ENCODE data around the gene ATP1B3. TPM values are rescaled to one million over a fixed set of nuclear protein-coding genes. Genes with fewer than 3 reads are reported as not detected.
"Not testable (repeated sequence)": the region's sequence is repeated elsewhere in the genome, so short reads cannot be mapped to it uniquely, and the experiment has no call there.

The ATP1B3 gene
- total RNA-seq, 4 donors from 2014 or later = 120 to 161 (median 140) TPM

- H3K4me3 ChIP-seq (ENCODE audit: low read depth, poor library complexity, severe bottlenecking) = no peak overlapping the region
- intact Hi-C loops (cut with DNase I; ENCODE audit: low total_unique reads) = no loop called here
- DNase-seq (ENCODE audit: low spot score in 2 of 2) = no peak
- whole genome bisulfite sequencing, 2 donors = 23 to 33% methylated on average over 3 of the region's 3 CpGs
- TF ChIP-seq POLR2A (IDR thresholded peaks at IDR 0.05) = no peak
- TF ChIP-seq CTCF (IDR thresholded peaks at IDR 0.05) = no peak
These were observed 84.3 kb downstream of the ATP1B3 start for GRCh38 chr3:141960731-141961130.

GRCh38 chr3:141963301-141963700 is 86.9 kb downstream of the ATP1B3 start:
- intact Hi-C loops (cut with DNase I; ENCODE audit: low total_unique reads) = no loop called here
- TF ChIP-seq POLR2A (IDR thresholded peaks at IDR 0.05) (no peak), CTCF (IDR thresholded peaks at IDR 0.05) (no peak)
- DNase-seq (ENCODE audit: low spot score in 2 of 2) = no peak
- WGBS, 2 donors = 81 to 89% methylated on average over 4 of the region's 4 CpGs
- no peak overlapping the region for H3K4me3 ChIP-seq (ENCODE audit: low read depth, poor library complexity, severe bottlenecking)

GRCh38 chr3:141965471-141965870 is 89.0 kb downstream of the ATP1B3 start:
- H3K4me3 ChIP-seq (ENCODE audit: low read depth, poor library complexity, severe bottlenecking) = no peak overlapping the region
- 81 to 92% methylated on average over 1 of the region's 1 CpG for WGBS, 2 donors
- no peak for TF ChIP-seq CTCF (IDR thresholded peaks at IDR 0.05)
- TF ChIP-seq POLR2A (IDR thresholded peaks at IDR 0.05) = no peak
- intact Hi-C loops (cut with DNase I; ENCODE audit: low total_unique reads) = no loop called here
- no peak for DNase-seq (ENCODE audit: low spot score in 2 of 2)

GRCh38 chr3:141969711-141970110 is 93.3 kb downstream of the ATP1B3 start:
- no peak for TF ChIP-seq CTCF (IDR thresholded peaks at IDR 0.05)
- no peak for TF ChIP-seq POLR2A (IDR thresholded peaks at IDR 0.05)
- intact Hi-C loops (cut with DNase I; ENCODE audit: low total_unique reads) = no loop called here
- no peak overlapping the region for H3K4me3 ChIP-seq (ENCODE audit: low read depth, poor library complexity, severe bottlenecking)
- no peak for DNase-seq (ENCODE audit: low spot score in 2 of 2)
- WGBS, 2 donors = 91 to 94% methylated on average over 6 of the region's 6 CpGs

- intact Hi-C loops (cut with DNase I; ENCODE audit: low total_unique reads) = no loop called here
- DNase-seq (ENCODE audit: low spot score in 2 of 2) = no peak
- no peak overlapping the region for H3K4me3 ChIP-seq (ENCODE audit: low read depth, poor library complexity, severe bottlenecking)
- 94 to 95% methylated on average over 1 of the region's 1 CpG for WGBS, 2 donors
- TF ChIP-seq POLR2A (IDR thresholded peaks at IDR 0.05) (no peak), CTCF (IDR thresholded peaks at IDR 0.05) (no peak)
These were observed 95.1 kb downstream of the ATP1B3 start for GRCh38 chr3:141971571-141971970.

- TF ChIP-seq POLR2A (IDR thresholded peaks at IDR 0.05) (no peak), CTCF (IDR thresholded peaks at IDR 0.05) (no peak)
- 47 to 63% methylated on average over 2 of the region's 2 CpGs for WGBS, 2 donors
- peak in 1 of 2 donors; percentile 39 for DNase-seq (ENCODE audit: low spot score in 2 of 2)
- intact Hi-C loops (cut with DNase I; ENCODE audit: low total_unique reads) = no loop called here
- no peak overlapping the region for H3K4me3 ChIP-seq (ENCODE audit: low read depth, poor library complexity, severe bottlenecking)
These were observed 96.0 kb downstream of the ATP1B3 start for GRCh38 chr3:141972399-141972798.

- H3K4me3 ChIP-seq (ENCODE audit: low read depth, poor library complexity, severe bottlenecking); intact Hi-C loops (cut with DNase I; ENCODE audit: low total_unique reads); DNase-seq (ENCODE audit: low spot score in 2 of 2): not testable (repeated sequence)
- WGBS, 2 donors = 90 to 93% methylated on average over 8 of the region's 8 CpGs
These were observed 98.3 kb downstream of the ATP1B3 start for GRCh38 chr3:141974777-141975176.

Measured in lower leg skin (tissue), 4 donors.